Liver (tissue), 9 donors: ENCODE results near the gene RASSF1. TPM values are rescaled to one million over a fixed set of nuclear protein-coding genes. Genes with fewer than 3 reads are reported as not detected.

Experiments
- DNase-seq: peaks from one replicate; pipeline ENCODE4 v3.0.0-alpha.2; 2017; ENCODE audit warnings: low spot score
- H3K27ac ChIP-seq, 2 donors: one replicate each; pipeline ENCODE4 v1.7.0; 2013; ENCODE audit warnings: inconsistent platforms in 2 of 2, low read length in 2 of 2, control low read depth in 1 of 2, low read depth in 1 of 2, mild to moderate bottlenecking in 1 of 2
- H3K27me3 ChIP-seq, 4 donors: one replicate each; pipeline versions ENCODE4 v1.6.1 to v1.7.0; 2013; ENCODE audit warnings: low read length in 3 of 4, inconsistent platforms in 1 of 4, mild to moderate bottlenecking in 1 of 4, moderate library complexity in 1 of 4; ENCODE audit not compliant: control insufficient read depth in 4 of 4, insufficient read depth in 4 of 4
- H3K36me3 ChIP-seq, 4 donors: one replicate each; pipeline versions ENCODE4 v1.6.1 to v1.7.0; 2013; ENCODE audit warnings: low read length in 3 of 4, mild to moderate bottlenecking in 3 of 4, low read depth in 1 of 4, moderate library complexity in 1 of 4; ENCODE audit not compliant: control insufficient read depth in 4 of 4, insufficient read depth in 3 of 4
- H3K4me1 ChIP-seq, 4 donors: one replicate each; pipeline versions ENCODE4 v1.6.1 to v1.7.0; 2013; ENCODE audit warnings: low read length in 3 of 4, mild to moderate bottlenecking in 3 of 4, moderate library complexity in 1 of 4; ENCODE audit not compliant: control insufficient read depth in 4 of 4, insufficient read depth in 4 of 4
- H3K4me3 ChIP-seq, 3 donors: one replicate each; pipeline versions ENCODE4 v1.6.1 to v1.7.0; 2013; ENCODE audit warnings: low read length in 3 of 3, control low read depth in 1 of 3, low read depth in 1 of 3, mild to moderate bottlenecking in 1 of 3
- H3K9ac ChIP-seq, 2 donors: one replicate each; pipeline ENCODE4 v1.7.0; 2013; ENCODE audit warnings: low read length in 2 of 2, mild to moderate bottlenecking in 2 of 2, moderate library complexity in 2 of 2, control low read depth in 1 of 2, low read depth in 1 of 2
- H3K9me3 ChIP-seq, 4 donors: one replicate each; pipeline versions ENCODE4 v1.6.1 to v1.7.0; 2013; ENCODE audit warnings: low read length in 3 of 4; ENCODE audit not compliant: control insufficient read depth in 4 of 4
- EGR1 ChIP-seq, 2 donors: IDR thresholded peaks; 2 replicates each; pipeline ENCODE4 v1.6.1; 2016 to 2018; ENCODE audit warnings: antibody characterized with exemption in 2 of 2, low read depth in 2 of 2
- FOXA1 ChIP-seq: IDR thresholded peaks from 2 replicates; pipeline ENCODE4 v1.6.1; 2016; ENCODE audit warnings: antibody characterized with exemption
- FOXA2 ChIP-seq: IDR thresholded peaks from 2 replicates; pipeline ENCODE4 v1.6.1; 2016; ENCODE audit warnings: antibody characterized with exemption
- GABPA ChIP-seq, 2 donors: IDR thresholded peaks in 1 of 2; conservative IDR thresholded peaks in 1 of 2; 2 replicates each; pipeline ENCODE4 v1.6.1; 2016; ENCODE audit warnings: antibody characterized with exemption in 2 of 2, mild to moderate bottlenecking in 1 of 2, moderate library complexity in 1 of 2
- HNF4A ChIP-seq, 2 donors: conservative IDR thresholded peaks; 2 replicates each; pipeline ENCODE4 v1.6.1; 2016; ENCODE audit warnings: antibody characterized with exemption in 2 of 2, mild to moderate bottlenecking in 2 of 2
- HNF4G ChIP-seq: IDR thresholded peaks from 2 replicates; pipeline ENCODE4 v1.6.1; 2016; ENCODE audit warnings: antibody characterized with exemption
- NR2F2 ChIP-seq: IDR thresholded peaks from 2 replicates; pipeline ENCODE4 v1.6.1; 2016; ENCODE audit warnings: antibody characterized with exemption
- RAD21 ChIP-seq, 2 donors: IDR thresholded peaks; 2 replicates each; pipeline ENCODE4 v1.6.1; 2016; ENCODE audit warnings: antibody characterized with exemption in 2 of 2, mild to moderate bottlenecking in 2 of 2
- RXRA ChIP-seq, 2 donors: IDR thresholded peaks; 2 replicates each; pipeline ENCODE4 v1.6.1; 2017 to 2018; ENCODE audit warnings: antibody characterized with exemption in 2 of 2, mild to moderate bottlenecking in 1 of 2
- SP1 ChIP-seq: IDR thresholded peaks from 2 replicates; pipeline ENCODE4 v1.6.1; 2018; ENCODE audit warnings: antibody characterized with exemption, mild to moderate bottlenecking
- TAF1 ChIP-seq: conservative IDR thresholded peaks from 2 replicates; pipeline ENCODE4 v1.6.1; 2016; ENCODE audit warnings: antibody characterized with exemption, mild to moderate bottlenecking
- YY1 ChIP-seq: IDR thresholded peaks from 2 replicates; pipeline ENCODE4 v1.6.1; 2016; ENCODE audit warnings: antibody characterized with exemption, mild to moderate bottlenecking
- WGBS: extraction: QIAGEN DNeasy Blood & Tissue Kit; methylation state at CpG from one replicate; pipeline ENCODE4 v1.1.7; 2013; 5-methylcytosine and 5-hydroxymethylcytosine counted together
- polyA plus RNA-seq, 2 donors: library from polyadenylated mRNA; stranded (reverse) in 1 of 2; unstranded in 1 of 2; fragments of 200-250 nt in 1 of 2; fragments of >200 nt in 1 of 2; fragmentation: Nextera tagmentation in 1 of 2; extraction: Ambion mirVana in 1 of 2; gene quantifications; one replicate each; pipeline versions ENCODE4 v1.2.1 to v1.2.3, GENCODE V29; 2013 to 2015
- total RNA-seq, 2 donors: library from RNA; depleted of rRNA; stranded (reverse); fragments of >200 nt; gene quantifications; one replicate each; pipeline ENCODE4 v1.2.3, GENCODE V29; 2014
- TF ChIP-seq, protein P1 (sequence below): IDR thresholded peaks from 2 replicates; pipeline ENCODE4 v1.6.1; 2016; ENCODE audit warnings: antibody characterized with exemption, mild to moderate bottlenecking
- TF ChIP-seq, protein P2 (sequence below): IDR thresholded peaks from 2 replicates; pipeline ENCODE4 v1.6.1; 2016; ENCODE audit warnings: antibody characterized with exemption
- donor health status: healthy.
- donor health status: healthy.
- donor health status: healthy.
- donor health status: healthy.
- donor health status: healthy.

RASSF1 gene
- total and polyA plus RNA-seq, 4 donors: 6.5 to 13.2 (median 11.2) TPM

- Histone ChIP-seq H3K36me3 (no peaks in the 10 kb centered on the region), H3K27ac (peak overlapping the region; percentile 34 to 99), H3K4me1 (peaks cover 6 to 34% (median 16%) of the 10 kb centered on the region in 4 donors), H3K4me3 (peak overlapping the region in 1 of 3 donors; percentile 42), H3K9ac (peak overlapping the region in 1 of 2 donors; percentile 62), H3K9me3 (no peaks in the 10 kb centered on the region), H3K27me3 (no peaks in the 10 kb centered on the region)
- no peak for TF ChIP-seq YY1
- TF ChIP-seq HNF4A (conservative IDR thresholded peaks at IDR 0.05): no peak
- TF ChIP-seq TAF1: no peak
- no peak for TF ChIP-seq GABPA (IDR thresholded peaks at IDR 0.05 in 1 of 2, conservative IDR thresholded peaks at IDR 0.05 in 1 of 2)
- TF ChIP-seq, protein P1, sequence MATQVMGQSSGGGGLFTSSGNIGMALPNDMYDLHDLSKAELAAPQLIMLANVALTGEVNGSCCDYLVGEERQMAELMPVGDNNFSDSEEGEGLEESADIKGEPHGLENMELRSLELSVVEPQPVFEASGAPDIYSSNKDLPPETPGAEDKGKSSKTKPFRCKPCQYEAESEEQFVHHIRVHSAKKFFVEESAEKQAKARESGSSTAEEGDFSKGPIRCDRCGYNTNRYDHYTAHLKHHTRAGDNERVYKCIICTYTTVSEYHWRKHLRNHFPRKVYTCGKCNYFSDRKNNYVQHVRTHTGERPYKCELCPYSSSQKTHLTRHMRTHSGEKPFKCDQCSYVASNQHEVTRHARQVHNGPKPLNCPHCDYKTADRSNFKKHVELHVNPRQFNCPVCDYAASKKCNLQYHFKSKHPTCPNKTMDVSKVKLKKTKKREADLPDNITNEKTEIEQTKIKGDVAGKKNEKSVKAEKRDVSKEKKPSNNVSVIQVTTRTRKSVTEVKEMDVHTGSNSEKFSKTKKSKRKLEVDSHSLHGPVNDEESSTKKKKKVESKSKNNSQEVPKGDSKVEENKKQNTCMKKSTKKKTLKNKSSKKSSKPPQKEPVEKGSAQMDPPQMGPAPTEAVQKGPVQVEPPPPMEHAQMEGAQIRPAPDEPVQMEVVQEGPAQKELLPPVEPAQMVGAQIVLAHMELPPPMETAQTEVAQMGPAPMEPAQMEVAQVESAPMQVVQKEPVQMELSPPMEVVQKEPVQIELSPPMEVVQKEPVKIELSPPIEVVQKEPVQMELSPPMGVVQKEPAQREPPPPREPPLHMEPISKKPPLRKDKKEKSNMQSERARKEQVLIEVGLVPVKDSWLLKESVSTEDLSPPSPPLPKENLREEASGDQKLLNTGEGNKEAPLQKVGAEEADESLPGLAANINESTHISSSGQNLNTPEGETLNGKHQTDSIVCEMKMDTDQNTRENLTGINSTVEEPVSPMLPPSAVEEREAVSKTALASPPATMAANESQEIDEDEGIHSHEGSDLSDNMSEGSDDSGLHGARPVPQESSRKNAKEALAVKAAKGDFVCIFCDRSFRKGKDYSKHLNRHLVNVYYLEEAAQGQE: no peak
- no peak for TF ChIP-seq NR2F2
- TF ChIP-seq EGR1 (IDR thresholded peaks at IDR 0.05; ENCODE audit: low read depth in 2 of 2): no peak
- TF ChIP-seq, protein P2, sequence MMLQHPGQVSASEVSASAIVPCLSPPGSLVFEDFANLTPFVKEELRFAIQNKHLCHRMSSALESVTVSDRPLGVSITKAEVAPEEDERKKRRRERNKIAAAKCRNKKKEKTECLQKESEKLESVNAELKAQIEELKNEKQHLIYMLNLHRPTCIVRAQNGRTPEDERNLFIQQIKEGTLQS: no peak
- TF ChIP-seq FOXA2: no peak
- TF ChIP-seq RXRA (IDR thresholded peaks at IDR 0.05): no peak
- no peak for TF ChIP-seq RAD21 (IDR thresholded peaks at IDR 0.05)
- no peak for TF ChIP-seq FOXA1
- no peak for TF ChIP-seq SP1
- DNase-seq: no peak
- WGBS: 78% methylated on average over 14 of the region's 14 CpGs
These were observed 1.0 kb downstream of the RASSF1 start for GRCh38 chr3:50339485-50340146.

GRCh38 chr3:50338965-50339364, 1.7 kb downstream of the RASSF1 start:
- no peaks in the 10 kb centered on the region for H3K9me3 ChIP-seq
- peak overlapping the region in 1 of 2 donors; percentile 52 for H3K9ac ChIP-seq
- 74% methylated on average over 5 of the region's 5 CpGs for WGBS
- no peaks in the 10 kb centered on the region for H3K36me3 ChIP-seq
- peak overlapping the region; percentile 92 to 99 for H3K27ac ChIP-seq
- peaks cover 6 to 40% (median 20%) of the 10 kb centered on the region in 4 donors for H3K4me1 ChIP-seq
- TF ChIP-seq FOXA1 (no peak), TAF1 (no peak), RXRA (IDR thresholded peaks at IDR 0.05) (no peak), YY1 (no peak), FOXA2 (no peak), HNF4G (no peak), SP1 (no peak), RAD21 (IDR thresholded peaks at IDR 0.05) (no peak)
- TF ChIP-seq, protein P1: no peak
- no peaks in the 10 kb centered on the region for H3K27me3 ChIP-seq
- peak overlapping the region in 1 of 3 donors; percentile 12 for H3K4me3 ChIP-seq
- no peak for DNase-seq
